RPMI7951 (cell line): ENCODE results near the gene VWA2. TPM values are rescaled to one million over a fixed set of nuclear protein-coding genes. Genes with fewer than 3 reads are reported as not detected.

ENCODE experiments used
- DNase-seq: peaks from one replicate; pipeline ENCODE4 v3.0.0-alpha.2; 2012; ENCODE audit warnings: low read depth
- total RNA-seq: library from RNA; depleted of rRNA; stranded (reverse); fragments of >200 nt; shearing (Covaris generic); gene quantifications from 2 replicates; pipeline ENCODE4 v1.2.3, GENCODE V29; 2014

VWA2 gene
- total RNA-seq, 1 experiment from 2014 or later = not detected

- DNase-seq = no peak
Measured at GRCh38 chr10:114274616-114275453, 35.8 kb downstream of the VWA2 start.

DNA sequence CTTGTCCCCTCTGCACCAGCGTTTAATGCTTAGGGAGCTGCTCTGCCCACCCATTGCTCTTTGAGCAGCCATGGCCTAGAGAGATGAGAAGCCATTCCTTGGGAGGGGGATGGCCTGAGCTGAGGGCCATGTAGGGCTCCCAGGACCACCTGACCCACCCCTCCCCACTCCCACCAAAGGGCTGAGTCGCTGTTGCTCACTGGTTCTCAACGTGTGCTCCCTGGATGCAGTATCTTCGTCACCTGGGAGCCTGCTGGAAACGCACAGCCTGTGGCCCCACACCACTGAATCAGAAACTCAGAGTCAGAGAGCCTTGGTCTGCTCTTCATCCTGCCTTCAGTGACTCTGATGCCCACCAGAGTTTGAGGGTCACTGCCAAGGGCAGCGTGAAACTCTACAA is 37.0 kb downstream of the VWA2 start:
- DNase-seq = no peak

- no peak for DNase-seq
Measured at GRCh38 chr10:114276671-114277070, 37.6 kb downstream of the VWA2 start.

GRCh38 chr10:114278140-114278883 is 39.3 kb downstream of the VWA2 start:
- no peak for DNase-seq

DNA sequence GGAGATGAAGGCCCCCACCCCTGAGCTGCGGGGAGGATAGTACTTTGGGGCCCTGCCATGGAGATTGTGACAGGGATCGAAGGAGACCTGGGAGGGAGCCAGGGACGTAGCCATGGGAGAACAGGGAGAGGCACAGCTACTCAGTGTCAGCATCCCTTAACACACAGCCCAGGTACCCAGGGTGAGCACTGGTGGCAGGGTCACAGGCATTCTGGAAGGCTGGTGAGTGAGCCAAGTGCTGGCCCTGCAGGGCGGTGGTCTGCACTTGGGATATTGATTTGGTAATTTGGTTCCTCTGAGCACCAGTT is 39.8 kb downstream of the VWA2 start:
- DNase-seq = no peak

- DNase-seq = no peak
Measured at GRCh38 chr10:114279289-114279688, 40.2 kb downstream of the VWA2 start.

DNA sequence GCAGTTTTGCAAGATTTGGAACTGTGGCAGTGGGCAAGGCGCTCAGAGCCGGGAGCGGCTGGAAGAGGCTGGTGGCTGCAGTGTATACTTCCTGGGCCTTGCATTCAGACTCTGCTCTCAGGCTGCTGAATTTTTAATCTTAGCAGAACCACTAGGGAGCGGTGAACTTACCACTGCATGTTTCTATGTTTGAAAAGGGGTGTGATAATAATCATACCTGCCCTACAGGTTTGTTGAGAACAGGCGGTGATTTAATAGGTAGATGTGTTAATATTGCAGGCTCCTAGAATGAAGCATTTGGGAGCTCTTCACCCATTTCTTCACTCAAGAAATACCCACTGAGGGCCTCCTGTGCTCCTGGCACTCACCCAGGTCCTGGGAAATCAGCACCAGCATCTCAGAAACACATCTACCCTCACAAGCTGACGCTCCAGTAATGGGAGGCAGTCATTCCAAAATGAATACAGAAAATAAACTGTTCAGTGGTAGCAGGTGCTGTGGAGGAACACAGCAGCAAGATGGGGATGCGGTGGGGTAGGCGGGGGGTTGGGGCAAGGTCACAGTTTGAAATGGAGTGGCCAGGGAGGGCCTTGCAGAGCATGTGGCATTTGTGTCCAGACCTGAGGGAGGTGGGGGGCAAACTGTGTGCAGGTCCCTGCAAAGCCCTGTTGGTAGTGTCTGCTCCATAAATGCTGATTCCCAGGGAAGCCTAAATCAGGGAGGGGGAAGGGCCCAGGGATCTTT is 41.0 kb downstream of the VWA2 start:
- DNase-seq = no peak

DNA sequence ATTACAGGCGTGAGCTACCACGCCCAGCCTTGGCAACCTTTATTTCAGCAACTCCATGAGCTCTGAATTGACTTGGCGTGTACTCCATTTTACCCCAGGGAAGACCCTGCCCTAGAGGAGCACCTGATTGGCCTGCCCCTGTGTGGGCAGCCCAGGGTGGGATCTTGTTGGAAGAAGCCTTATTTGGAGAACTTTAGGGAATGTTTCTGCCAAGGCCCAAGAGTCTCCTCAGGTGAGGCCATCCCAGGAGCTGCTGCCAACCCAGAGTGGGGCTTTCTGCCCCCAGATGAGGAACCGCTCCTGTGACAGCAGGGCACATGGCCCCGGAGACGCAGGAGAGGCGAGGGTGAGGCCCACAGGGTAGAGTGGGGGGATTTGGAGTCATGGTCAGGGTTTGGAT is 42.0 kb downstream of the VWA2 start:
- no peak for DNase-seq

- no peak for DNase-seq
Measured at GRCh38 chr10:114281461-114281860, 42.4 kb downstream of the VWA2 start.

DNA sequence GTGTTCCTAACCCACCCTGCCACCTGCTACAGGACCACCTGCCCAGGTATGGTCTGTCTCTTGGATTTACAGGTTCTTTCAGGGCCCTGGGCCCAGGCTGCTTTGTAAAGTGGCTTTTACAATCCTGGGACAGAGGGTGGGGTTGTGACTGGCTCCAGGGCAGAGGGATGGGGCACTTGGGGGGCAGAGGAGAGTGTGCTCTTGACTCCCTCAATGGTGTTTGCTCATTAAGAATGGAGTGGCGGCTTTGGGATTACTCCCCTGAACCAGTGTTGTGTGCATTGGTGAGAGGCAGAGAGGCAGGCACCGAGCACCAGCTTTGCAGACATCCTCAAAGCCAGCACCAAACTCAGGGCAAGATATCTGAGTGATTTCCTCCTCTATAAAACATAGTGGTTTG is 43.5 kb downstream of the VWA2 start:
- no peak for DNase-seq

DNA sequence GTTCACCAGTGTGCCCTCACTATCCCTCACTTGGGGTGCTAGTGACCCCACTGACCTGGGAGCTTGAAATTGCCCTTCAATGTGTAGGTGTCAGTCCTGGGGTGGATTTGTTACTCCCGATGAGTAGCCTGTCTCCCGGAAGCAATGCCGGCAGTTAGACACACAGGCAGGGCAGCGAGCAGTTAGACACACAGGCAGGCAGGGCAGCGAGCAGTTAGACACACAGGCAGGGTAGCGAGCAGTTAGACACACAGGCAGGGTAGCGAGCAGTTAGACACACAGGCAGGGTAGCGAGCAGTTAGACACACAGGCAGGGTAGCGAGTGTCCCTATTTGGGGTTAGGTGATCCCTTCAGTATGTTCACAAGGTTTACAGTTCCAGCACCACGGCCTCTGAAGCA is 44.0 kb downstream of the VWA2 start:
- DNase-seq = no peak

- DNase-seq = no peak
Measured at GRCh38 chr10:114283535-114284234, 44.6 kb downstream of the VWA2 start.

DNA sequence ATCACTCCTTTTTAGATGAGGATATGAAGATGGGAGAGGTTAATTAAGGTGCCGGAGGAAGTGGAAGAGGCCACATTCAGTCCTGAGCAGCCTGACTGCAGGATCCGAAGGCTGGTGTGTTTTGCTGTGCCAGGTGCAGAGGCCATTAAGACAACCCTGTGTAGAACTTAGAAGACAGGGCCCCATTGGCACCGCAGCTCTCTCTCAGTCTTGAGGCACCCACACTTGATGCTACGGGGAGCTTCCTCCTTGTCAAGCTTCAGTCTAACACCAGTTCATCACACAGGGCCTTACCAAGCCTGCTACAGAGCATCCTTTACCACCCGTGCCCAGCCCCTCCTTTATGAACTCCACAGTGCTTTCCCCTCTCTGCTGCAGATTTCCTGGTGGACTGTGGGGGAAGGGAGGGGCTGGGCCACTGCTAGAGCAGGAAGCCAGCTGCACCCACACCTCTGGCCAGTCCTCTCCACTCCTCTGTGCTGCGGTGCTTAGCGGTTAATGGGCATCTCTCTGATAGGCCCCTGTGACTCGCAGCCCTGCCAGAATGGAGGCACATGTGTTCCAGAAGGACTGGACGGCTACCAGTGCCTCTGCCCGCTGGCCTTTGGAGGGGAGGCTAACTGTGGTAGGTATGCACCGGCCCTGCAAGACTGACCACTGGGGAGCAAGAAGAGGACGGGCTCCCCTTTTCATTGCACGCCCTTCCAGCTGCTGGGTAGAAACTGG is 45.5 kb downstream of the VWA2 start:
- DNase-seq = no peak

- DNase-seq = no peak
Measured at GRCh38 chr10:114285961-114286441, 46.9 kb downstream of the VWA2 start.

GRCh38 chr10:114286921-114287320 is 47.9 kb downstream of the VWA2 start:
- DNase-seq = no peak

DNA sequence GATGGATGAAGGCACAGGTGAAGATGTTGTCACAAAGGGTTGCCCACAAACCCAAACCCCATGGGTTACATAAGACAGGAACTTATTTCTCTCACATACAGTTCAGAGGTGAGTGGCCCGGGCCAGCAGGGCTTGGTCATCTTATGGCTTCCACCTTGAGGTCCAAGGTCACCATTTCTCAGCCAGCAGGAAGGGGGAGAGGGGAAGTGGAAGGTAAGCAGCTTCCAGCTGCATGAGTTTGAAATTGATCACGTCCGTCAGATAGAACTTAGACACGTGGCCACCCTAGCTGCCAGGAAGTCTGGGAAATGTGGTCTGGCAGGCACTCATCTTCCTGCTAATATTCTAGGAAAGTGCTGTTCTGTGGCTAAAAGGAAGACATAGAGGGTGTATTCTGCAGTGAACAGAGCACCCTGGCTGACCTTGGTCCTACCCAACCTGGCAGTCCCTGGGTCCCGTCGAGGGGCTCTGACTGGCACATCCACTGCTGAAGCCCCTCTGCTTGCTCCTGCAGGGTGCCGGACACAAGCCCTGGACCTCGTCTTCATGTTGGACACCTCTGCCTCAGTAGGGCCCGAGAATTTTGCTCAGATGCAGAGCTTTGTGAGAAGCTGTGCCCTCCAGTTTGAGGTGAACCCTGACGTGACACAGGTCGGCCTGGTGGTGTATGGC is 49.5 kb downstream of the VWA2 start:
- no peak for DNase-seq

GRCh38 chr10:114289096-114289436 is 50.0 kb downstream of the VWA2 start:
- DNase-seq = no peak

DNA sequence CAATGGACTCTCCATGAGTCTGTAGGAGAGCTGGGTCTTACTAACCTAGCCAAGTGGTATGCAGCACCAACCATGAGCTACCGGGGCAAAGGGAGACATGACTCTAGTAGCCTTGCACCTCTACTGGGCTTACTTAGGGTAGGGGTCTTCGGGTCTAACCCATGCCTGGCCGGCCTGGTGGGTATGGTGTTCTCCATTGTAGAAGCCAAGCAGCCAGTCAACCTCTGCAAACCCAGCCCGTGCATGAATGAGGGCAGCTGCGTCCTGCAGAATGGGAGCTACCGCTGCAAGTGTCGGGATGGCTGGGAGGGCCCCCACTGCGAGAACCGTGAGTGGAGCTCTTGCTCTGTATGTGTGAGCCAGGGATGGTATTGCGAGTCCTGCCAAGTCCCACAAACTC is 51.0 kb downstream of the VWA2 start:
- no peak for DNase-seq

DNA sequence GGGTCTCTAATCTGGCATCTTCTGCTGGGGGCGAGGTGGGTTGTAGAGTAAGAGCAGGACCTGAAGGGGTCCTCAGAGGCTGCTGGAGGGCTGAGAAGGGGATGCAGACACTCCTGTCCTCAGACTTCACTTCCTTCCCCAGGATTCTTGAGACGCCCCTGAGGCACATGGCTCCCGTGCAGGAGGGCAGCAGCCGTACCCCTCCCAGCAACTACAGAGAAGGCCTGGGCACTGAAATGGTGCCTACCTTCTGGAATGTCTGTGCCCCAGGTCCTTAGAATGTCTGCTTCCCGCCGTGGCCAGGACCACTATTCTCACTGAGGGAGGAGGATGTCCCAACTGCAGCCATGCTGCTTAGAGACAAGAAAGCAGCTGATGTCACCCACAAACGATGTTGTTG is 52.0 kb downstream of the VWA2 start:
- no peak for DNase-seq

GRCh38 chr10:114291516-114291915 is 52.5 kb downstream of the VWA2 start:
- no peak for DNase-seq

GRCh38 chr10:114293075-114293474 is 54.0 kb downstream of the VWA2 start:
- DNase-seq = no peak
